Naive thymus-derived CD4-positive, alpha-beta T cell (primary cell): Measurements from ENCODE around the gene IFI16. TPM values are rescaled to one million over a fixed set of nuclear protein-coding genes. Genes with fewer than 3 reads are reported as not detected.
A peak's percentile ranks its signal among the peaks of the same experiment; 100 is the strongest.

ENCODE experiments used
- ATAC-seq: fragments of 150-1000 bp; cut with Tn5 transposase; 2 replicates; pipeline ENCODE4 v1.10.0; 2021; ENCODE audit warnings: mild to moderate bottlenecking, moderate library complexity
- CTCF ChIA-PET: fragments of 350-600 bp; sonication (Branson Sonifier 250); formaldehyde crosslinking; loops from one replicate; lab custom pipeline; 2021; ENCODE audit warnings: antibody characterized with exemption; lab: Charles Lee
- POLR2A ChIA-PET: fragments of 350-600 bp; sonication (Branson Sonifier 250); formaldehyde crosslinking; loops from one replicate; lab custom pipeline; 2021; ENCODE audit warnings: antibody characterized with exemption, inconsistent platforms; lab: Charles Lee
- DNase-seq, 9 donors: peaks; one replicate each; pipeline versions ENCODE4 v3.0.0 to v3.0.0-alpha.2; 2020 to 2022; ENCODE audit warnings: mixed read lengths in 1 of 9
- H3K27ac ChIP-seq: one replicate; pipeline ENCODE4 v1.7.0; 2013; ENCODE audit warnings: mild to moderate bottlenecking, low read depth, low read length, moderate library complexity
- H3K27me3 ChIP-seq, 2 donors: one replicate each; pipeline ENCODE4 v1.7.0; 2013; ENCODE audit warnings: low read length in 2 of 2, mild to moderate bottlenecking in 2 of 2, moderate library complexity in 2 of 2; ENCODE audit not compliant: control insufficient read depth in 2 of 2, insufficient read depth in 2 of 2
- H3K36me3 ChIP-seq, 3 experiments: 1 replicate in 2 of 3; 2 replicates in 1 of 3; pipeline ENCODE4 v1.7.0; 2013; ENCODE audit warnings: low read length in 3 of 3, mild to moderate bottlenecking in 3 of 3, moderate library complexity in 1 of 3; ENCODE audit not compliant: insufficient read depth in 3 of 3, control insufficient read depth in 2 of 3
- H3K4me1 ChIP-seq, 2 donors: one replicate each; pipeline ENCODE4 v1.7.0; 2013; ENCODE audit warnings: low read length in 2 of 2, mild to moderate bottlenecking in 2 of 2, moderate library complexity in 1 of 2; ENCODE audit not compliant: control insufficient read depth in 2 of 2, insufficient read depth in 2 of 2
- H3K4me3 ChIP-seq: 2 replicates; pipeline ENCODE4 v1.7.0; 2013; ENCODE audit warnings: mild to moderate bottlenecking, low read length
- H3K9me3 ChIP-seq, 3 experiments: 1 replicate in 2 of 3; 2 replicates in 1 of 3; pipeline ENCODE4 v1.7.0; 2013; ENCODE audit warnings: low read length in 3 of 3; ENCODE audit not compliant: control insufficient read depth in 2 of 3
- H3K27ac Mint-ChIP-seq, 9 donors: one replicate each; pipeline ENCODE4 v1.8.0; 2020 to 2022; ENCODE audit warnings: mixed read lengths in 9 of 9, mild to moderate bottlenecking in 8 of 9, moderate library complexity in 5 of 9, inconsistent platforms in 2 of 9
- H3K27me3 Mint-ChIP-seq, 5 donors: one replicate each; pipeline ENCODE4 v1.8.0; 2021 to 2022; ENCODE audit warnings: mixed read lengths in 5 of 5, mild to moderate bottlenecking in 1 of 5
- H3K36me3 Mint-ChIP-seq, 5 donors: one replicate each; pipeline ENCODE4 v1.8.0; 2020 to 2022; ENCODE audit warnings: mixed read lengths in 5 of 5, mild to moderate bottlenecking in 3 of 5, inconsistent platforms in 1 of 5
- H3K4me1 Mint-ChIP-seq, 7 donors: one replicate each; pipeline ENCODE4 v1.8.0; 2020 to 2022; ENCODE audit warnings: mixed read lengths in 7 of 7, mild to moderate bottlenecking in 3 of 7, inconsistent platforms in 1 of 7
- H3K4me3 Mint-ChIP-seq, 10 donors: one replicate each; pipeline ENCODE4 v1.8.0; 2020 to 2022; ENCODE audit warnings: mild to moderate bottlenecking in 10 of 10, mixed read lengths in 10 of 10, moderate library complexity in 6 of 10, inconsistent platforms in 2 of 10
- H3K9me3 Mint-ChIP-seq, 11 donors: one replicate each; pipeline ENCODE4 v1.8.0; 2020 to 2022; ENCODE audit warnings: mixed read lengths in 11 of 11, mild to moderate bottlenecking in 4 of 11, inconsistent platforms in 1 of 11, moderate library complexity in 1 of 11
- intact Hi-C, 2 donors: fragments of 100-400 bp; cut with micrococcal nuclease; formaldehyde crosslinking; loops; one replicate each; pipeline ENCODE4 v1.15.1; 2023
- polyA plus RNA-seq, 2 donors: library from polyadenylated mRNA; unstranded; fragments of 300-500 nt; fragmentation: Illumina TruSeq; gene quantifications; one replicate each; pipeline ENCODE4 v1.2.3, GENCODE V29; 2021
- total RNA-seq, 6 experiments: library from RNA in 5 of 6; stranded (reverse) in 5 of 6; gene quantifications; 1 replicate in 5 of 6; 2 replicates in 1 of 6; pipeline ENCODE4 v1.2.3 and lab custom pipeline; 2021 to 2026

The IFI16 gene
- total and polyA plus RNA-seq, 7 experiments from 2014 or later: 42.4 to 307 (median 93.9) TPM

GRCh38 chr1:158976219-158976618 lies 33.5 kb upstream of the IFI16 start:
- H3K27ac Mint-ChIP-seq: no peak overlapping the region
- no peak overlapping the region for H3K4me3 Mint-ChIP-seq
- ATAC-seq (no peak), DNase-seq (no peak)
- ChIA-PET POLR2A (no interaction called here), CTCF (no interaction called here)
- peaks cover 0 to 46% (median 17%) of the 10 kb centered on the region in 5 donors for H3K36me3 Mint-ChIP-seq
- H3K9me3 ChIP-seq: no peaks in the 10 kb centered on the region
- no peaks in the 10 kb centered on the region for H3K27me3 ChIP-seq
- peaks cover 0 to 5% (median 0%) of the 10 kb centered on the region in 3 experiments for H3K36me3 ChIP-seq
- H3K4me1 Mint-ChIP-seq: peaks cover 0 to 12% (median 2%) of the 10 kb centered on the region in 7 donors
- intact Hi-C loops: no loop called here
- H3K27ac ChIP-seq: no peak overlapping the region
- H3K4me3 ChIP-seq: no peak overlapping the region
- no peaks in the 10 kb centered on the region for H3K27me3 Mint-ChIP-seq
- H3K4me1 ChIP-seq: peaks cover 0 to 20% of the 10 kb centered on the region in 2 donors
- H3K9me3 Mint-ChIP-seq: peaks cover 0 to 12% (median 6%) of the 10 kb centered on the region in 11 donors

GRCh38 chr1:158978730-158979129 lies 31.0 kb upstream of the IFI16 start:
- peaks cover 0 to 12% (median 2%) of the 10 kb centered on the region in 7 donors for H3K4me1 Mint-ChIP-seq
- H3K27me3 ChIP-seq: no peaks in the 10 kb centered on the region
- no peak overlapping the region for H3K27ac Mint-ChIP-seq
- no peaks in the 10 kb centered on the region for H3K9me3 ChIP-seq
- intact Hi-C loops: no loop called here
- ChIA-PET POLR2A (no interaction called here), CTCF (interaction anchor here (1.0 kb wide), 1 partner anchor 20 kb away, joined by 3 read pairs; no protein-coding TSS in a partner anchor)
- H3K27ac ChIP-seq: no peak overlapping the region
- H3K36me3 Mint-ChIP-seq: peaks cover 0 to 52% (median 24%) of the 10 kb centered on the region in 5 donors
- H3K9me3 Mint-ChIP-seq: peaks cover 0 to 32% (median 17%) of the 10 kb centered on the region in 11 donors
- no peak overlapping the region for H3K4me3 Mint-ChIP-seq
- ATAC-seq (peak; percentile 85), DNase-seq (no peak)
- peaks cover 0 to 10% (median 0%) of the 10 kb centered on the region in 5 donors for H3K27me3 Mint-ChIP-seq
- H3K4me3 ChIP-seq: no peak overlapping the region
- peaks cover 0 to 5% (median 0%) of the 10 kb centered on the region in 3 experiments for H3K36me3 ChIP-seq
- H3K4me1 ChIP-seq: peaks cover 0 to 20% of the 10 kb centered on the region in 2 donors

- H3K27ac ChIP-seq: no peak overlapping the region
- intact Hi-C loops: no loop called here
- no peak overlapping the region for H3K4me3 Mint-ChIP-seq
- ATAC-seq (no peak), DNase-seq (no peak)
- peaks cover 0 to 5% (median 0%) of the 10 kb centered on the region in 3 experiments for H3K36me3 ChIP-seq
- ChIA-PET POLR2A (no interaction called here), CTCF (interaction anchor here (1.0 kb wide), 1 partner anchor 19 kb away, joined by 3 read pairs; no protein-coding TSS in a partner anchor)
- no peaks in the 10 kb centered on the region for H3K27me3 ChIP-seq
- H3K4me3 ChIP-seq: no peak overlapping the region
- H3K27me3 Mint-ChIP-seq: peaks cover 0 to 13% (median 0%) of the 10 kb centered on the region in 5 donors
- peaks cover 1 to 53% (median 26%) of the 10 kb centered on the region in 5 donors for H3K36me3 Mint-ChIP-seq
- H3K9me3 ChIP-seq: no peaks in the 10 kb centered on the region
- peaks cover 0 to 15% (median 2%) of the 10 kb centered on the region in 7 donors for H3K4me1 Mint-ChIP-seq
- peaks cover 0 to 37% (median 20%) of the 10 kb centered on the region in 11 donors for H3K9me3 Mint-ChIP-seq
- no peak overlapping the region for H3K27ac Mint-ChIP-seq
- peaks cover 0 to 20% of the 10 kb centered on the region in 2 donors for H3K4me1 ChIP-seq
These were observed 30.5 kb upstream of the IFI16 start for GRCh38 chr1:158979229-158979628.

DNA sequence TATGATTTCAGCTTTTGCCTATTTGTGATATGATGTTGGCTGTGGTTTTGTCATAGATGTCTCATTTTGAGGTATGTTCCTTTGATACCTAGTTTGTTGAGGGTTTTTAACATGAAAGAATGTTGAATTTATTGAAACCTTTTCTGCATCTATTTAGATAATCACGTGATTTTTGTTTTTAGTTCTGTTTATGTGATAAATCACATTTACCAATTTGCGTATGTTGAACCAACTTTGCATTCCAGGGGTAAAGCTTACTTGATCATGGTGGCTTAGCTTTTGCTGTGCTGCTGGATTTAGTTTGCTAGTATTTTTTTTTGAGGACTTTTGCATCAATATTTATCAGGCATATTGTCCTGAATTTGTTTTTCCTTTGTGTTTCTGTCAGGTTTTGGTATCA lies 26.5 kb upstream of the IFI16 start:
- Mint-ChIP-seq H3K9me3 (peaks cover 0 to 52% (median 30%) of the 10 kb centered on the region in 11 donors), H3K4me1 (peaks cover 0 to 13% (median 0%) of the 10 kb centered on the region in 7 donors), H3K27ac (no peak overlapping the region), H3K36me3 (peaks cover 8 to 61% (median 41%) of the 10 kb centered on the region in 5 donors), H3K27me3 (peaks cover 0 to 17% (median 0%) of the 10 kb centered on the region in 5 donors), H3K4me3 (no peak overlapping the region)
- ChIA-PET POLR2A (no interaction called here), CTCF (no interaction called here)
- intact Hi-C loops: no loop called here
- ATAC-seq (no peak), DNase-seq (no peak)
- Histone ChIP-seq H3K27me3 (no peaks in the 10 kb centered on the region), H3K27ac (no peak overlapping the region), H3K4me1 (peaks cover 0 to 10% of the 10 kb centered on the region in 2 donors), H3K9me3 (no peaks in the 10 kb centered on the region), H3K4me3 (no peak overlapping the region), H3K36me3 (no peaks in the 10 kb centered on the region)

DNA sequence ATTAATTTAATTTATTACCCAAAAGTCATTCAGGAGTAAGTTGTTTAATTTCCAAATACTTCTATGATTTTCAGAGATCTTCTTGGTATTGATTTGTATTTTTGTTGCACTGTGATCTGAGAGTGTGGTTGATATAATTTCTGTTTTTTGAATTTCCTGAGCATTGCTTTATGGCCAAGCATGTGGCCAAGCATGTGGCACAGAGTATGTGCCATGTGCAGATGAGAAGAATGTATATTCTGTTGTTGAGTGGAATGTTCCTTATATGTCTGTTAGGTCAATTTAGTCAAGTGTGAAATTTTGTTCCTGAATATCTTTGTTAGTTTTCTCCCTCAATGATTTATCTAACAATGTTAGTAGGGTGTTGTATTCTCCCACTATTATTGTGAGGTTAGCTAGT lies 25.3 kb upstream of the IFI16 start:
- Histone ChIP-seq H3K9me3 (no peaks in the 10 kb centered on the region), H3K4me1 (no peaks in the 10 kb centered on the region), H3K4me3 (no peak overlapping the region), H3K27ac (no peak overlapping the region), H3K27me3 (no peaks in the 10 kb centered on the region), H3K36me3 (no peaks in the 10 kb centered on the region)
- intact Hi-C loops: no loop called here
- Mint-ChIP-seq H3K27ac (no peak overlapping the region), H3K9me3 (peaks cover 0 to 52% (median 30%) of the 10 kb centered on the region in 11 donors), H3K36me3 (peaks cover 8 to 55% (median 42%) of the 10 kb centered on the region in 5 donors), H3K4me3 (no peak overlapping the region), H3K4me1 (peaks cover 0 to 7% (median 0%) of the 10 kb centered on the region in 7 donors), H3K27me3 (peaks cover 0 to 17% (median 0%) of the 10 kb centered on the region in 5 donors)
- no peak for ATAC-seq
- ChIA-PET POLR2A (no interaction called here), CTCF (no interaction called here)
- no peak for DNase-seq

GRCh38 chr1:158989424-158989823 lies 20.3 kb upstream of the IFI16 start:
- H3K36me3 ChIP-seq: no peaks in the 10 kb centered on the region
- no peaks in the 10 kb centered on the region for H3K9me3 ChIP-seq
- Mint-ChIP-seq H3K9me3 (peaks cover 0 to 34% (median 11%) of the 10 kb centered on the region in 11 donors), H3K4me1 (peaks cover 0 to 7% (median 0%) of the 10 kb centered on the region in 7 donors), H3K27me3 (peaks cover 0 to 4% (median 0%) of the 10 kb centered on the region in 5 donors), H3K36me3 (peaks cover 4 to 58% (median 41%) of the 10 kb centered on the region in 5 donors), H3K27ac (no peak overlapping the region), H3K4me3 (no peak overlapping the region)
- H3K27ac ChIP-seq: no peak overlapping the region
- intact Hi-C loops: no loop called here
- DNase-seq (no peak), ATAC-seq (no peak)
- ChIA-PET POLR2A (no interaction called here), CTCF (interaction anchor here (1.1 kb wide), 1 partner anchor 9 kb away, joined by 3 read pairs; no protein-coding TSS in a partner anchor)
- no peak overlapping the region for H3K4me3 ChIP-seq
- H3K27me3 ChIP-seq: no peaks in the 10 kb centered on the region
- H3K4me1 ChIP-seq: no peaks in the 10 kb centered on the region
